GM21360 (cell line): Measurements from ENCODE around the gene ERP44.
"Not testable (repeated sequence)": the region's sequence is repeated elsewhere in the genome, so short reads cannot be mapped to it uniquely, and the experiment has no call there.

ENCODE experiments used
- ATAC-seq: cut with Tn5 transposase; IDR thresholded peaks from one replicate; pipeline ENCODE4 v1.9.1; 2021; ENCODE audit warnings: mild to moderate bottlenecking, moderate library complexity; ENCODE audit not compliant: unreplicated experiment

Gene ERP44

DNA sequence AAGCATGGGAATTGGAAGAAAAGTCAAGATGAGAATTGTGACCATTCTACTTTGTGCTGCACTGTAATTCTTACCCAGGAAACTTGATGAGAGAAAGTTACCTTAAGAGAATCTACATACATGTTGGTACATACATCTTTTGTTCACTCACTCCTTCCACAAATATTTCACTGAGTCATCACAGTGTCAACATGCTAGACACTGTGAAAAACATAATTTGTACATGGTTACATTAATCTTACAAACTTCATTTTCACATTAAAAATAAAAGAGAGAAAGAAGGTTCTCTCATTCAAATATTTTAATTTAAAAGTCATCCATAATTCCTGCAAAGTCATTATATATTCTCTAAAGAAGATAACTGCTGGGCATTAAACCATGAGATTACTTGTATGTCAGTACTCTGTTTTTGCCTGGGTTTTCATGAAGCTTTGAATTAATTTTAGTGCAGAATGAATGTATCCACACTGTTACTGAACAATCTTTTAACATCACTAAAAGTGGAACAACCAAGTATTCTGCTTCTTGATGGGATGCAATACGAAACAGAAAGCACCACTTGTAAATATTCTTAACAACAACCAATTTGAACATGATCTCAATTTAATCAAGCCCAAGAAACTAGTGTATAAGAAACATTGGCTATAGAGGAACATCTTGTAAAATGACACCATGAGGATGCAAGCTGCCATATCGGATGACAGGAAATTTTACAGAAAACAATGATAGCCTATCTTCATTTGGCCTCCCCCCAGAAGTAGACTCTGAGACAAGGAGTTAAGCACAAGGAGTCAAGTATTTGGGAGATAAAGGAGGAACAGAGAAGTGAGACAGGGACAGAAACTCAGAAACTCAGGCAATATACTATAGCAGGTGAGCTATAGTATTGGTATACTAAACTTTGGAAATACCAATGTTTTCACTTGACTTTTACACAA lies 28.4 kb downstream of the ERP44 start:
- ATAC-seq: no peak

GRCh38 chr9:100069068-100069467 lies 29.7 kb downstream of the ERP44 start:
- not testable (repeated sequence) for ATAC-seq

- ATAC-seq: not testable (repeated sequence)
Measured at GRCh38 chr9:100067990-100068389, 30.8 kb downstream of the ERP44 start.

DNA sequence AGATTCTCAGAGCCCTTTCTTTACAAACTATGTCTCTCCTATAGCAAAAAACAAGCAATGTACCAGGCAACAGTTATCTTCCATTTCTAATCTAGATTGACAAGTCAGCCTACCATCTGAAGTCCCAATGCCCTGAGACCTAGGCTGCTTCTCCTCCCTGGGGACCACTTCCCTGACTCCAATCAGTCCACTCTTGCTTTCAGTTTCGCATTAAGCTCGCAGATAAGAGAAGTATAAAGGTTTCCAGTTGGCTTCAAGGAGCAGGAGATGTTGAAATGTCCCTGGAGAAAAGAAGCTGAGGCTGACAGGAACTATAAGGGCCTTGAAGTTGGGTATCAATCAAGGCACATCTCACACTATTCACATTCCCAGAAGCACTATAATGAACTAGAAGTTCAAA lies 32.3 kb downstream of the ERP44 start:
- ATAC-seq: peak; percentile 70

GRCh38 chr9:100064872-100065581 lies 33.8 kb downstream of the ERP44 start:
- no peak for ATAC-seq

GRCh38 chr9:100063185-100063584 lies 35.6 kb downstream of the ERP44 start:
- ATAC-seq: no peak

- not testable (repeated sequence) for ATAC-seq
Measured at GRCh38 chr9:100062683-100063082, 36.1 kb downstream of the ERP44 start.

GRCh38 chr9:100058699-100059579 lies 39.9 kb downstream of the ERP44 start:
- ATAC-seq: peak; percentile 77

GRCh38 chr9:100057624-100058023 lies 41.2 kb downstream of the ERP44 start:
- no peak for ATAC-seq

- no peak for ATAC-seq
Measured at GRCh38 chr9:100056561-100056960, 42.2 kb downstream of the ERP44 start.

DNA sequence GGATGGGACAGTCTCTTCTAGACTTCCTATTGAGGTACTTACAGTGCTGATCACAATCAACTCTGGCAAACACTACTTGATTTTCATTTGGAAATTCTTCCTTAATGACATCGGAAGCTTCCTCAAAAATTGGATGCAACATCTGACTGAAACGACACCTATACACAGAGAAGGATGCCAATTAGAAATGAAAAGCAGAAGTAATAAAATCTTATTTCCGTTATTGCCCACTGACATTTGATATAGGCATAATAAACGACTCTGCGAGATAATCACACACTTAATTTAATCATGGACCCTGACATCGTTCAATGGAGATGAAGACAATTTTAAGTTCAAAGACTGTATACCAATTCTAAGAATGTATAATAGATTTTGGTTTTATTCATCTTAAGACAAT lies 46.4 kb downstream of the ERP44 start:
- no peak for ATAC-seq

- no peak for ATAC-seq
Measured at GRCh38 chr9:100049551-100049950, 49.2 kb downstream of the ERP44 start.

DNA sequence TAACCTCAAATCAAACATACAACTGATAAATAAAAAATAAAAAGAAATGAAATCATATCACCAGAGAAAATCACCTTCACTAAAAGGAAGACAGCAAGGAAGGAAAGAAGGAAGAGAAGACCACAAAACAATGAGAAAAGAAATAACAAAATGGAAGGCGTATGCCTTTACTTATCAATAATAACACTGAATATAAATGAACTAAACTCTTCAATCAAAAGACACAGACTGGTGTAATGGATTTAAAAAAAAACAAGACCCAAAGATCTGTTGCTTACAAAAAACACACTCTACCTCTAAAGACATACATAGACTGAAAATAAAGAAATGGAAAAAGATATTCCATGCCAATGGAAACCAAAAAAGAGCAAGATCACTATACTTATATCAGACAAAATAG lies 60.3 kb downstream of the ERP44 start:
- ATAC-seq: no peak

DNA sequence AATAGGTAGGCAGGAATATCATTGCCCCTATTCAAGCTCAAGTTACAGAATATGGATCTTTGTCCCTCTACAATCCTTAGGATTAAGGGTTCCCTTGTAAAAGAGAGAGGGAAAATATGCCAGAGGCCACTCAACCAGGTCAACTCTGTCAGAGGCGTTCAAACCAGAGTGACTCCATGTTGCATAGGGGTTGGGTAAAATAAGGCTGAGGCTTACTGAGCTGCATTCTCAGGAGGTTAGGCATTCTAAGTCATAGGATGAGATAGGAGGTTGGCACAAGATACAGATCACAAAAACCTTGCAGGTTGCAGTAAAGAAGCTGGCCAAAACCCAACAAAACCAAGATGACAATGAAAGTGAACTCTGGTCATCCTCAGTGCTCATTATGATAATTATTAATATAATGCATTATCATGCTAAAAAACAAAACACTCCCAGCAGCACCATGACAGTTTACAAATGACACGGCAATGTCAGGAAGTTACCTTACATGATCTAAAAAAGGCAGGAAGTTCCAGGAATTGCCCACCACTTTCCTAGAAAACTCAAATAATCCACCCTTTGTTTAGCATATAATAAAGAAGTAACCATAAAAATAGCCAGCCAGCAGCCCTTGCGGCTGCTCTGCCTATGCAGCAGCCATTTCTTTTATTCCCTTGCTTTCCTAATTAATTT lies 64.8 kb downstream of the ERP44 start:
- no peak for ATAC-seq

GRCh38 chr9:100030548-100030947 lies 68.3 kb downstream of the ERP44 start:
- ATAC-seq: peak; percentile 40

- no peak for ATAC-seq
Measured at GRCh38 chr9:100029251-100029650, 69.5 kb downstream of the ERP44 start.

GRCh38 chr9:100028201-100028784 lies 70.5 kb downstream of the ERP44 start:
- peak; percentile 74 for ATAC-seq

GRCh38 chr9:100027543-100027942 lies 71.3 kb downstream of the ERP44 start:
- ATAC-seq: no peak

DNA sequence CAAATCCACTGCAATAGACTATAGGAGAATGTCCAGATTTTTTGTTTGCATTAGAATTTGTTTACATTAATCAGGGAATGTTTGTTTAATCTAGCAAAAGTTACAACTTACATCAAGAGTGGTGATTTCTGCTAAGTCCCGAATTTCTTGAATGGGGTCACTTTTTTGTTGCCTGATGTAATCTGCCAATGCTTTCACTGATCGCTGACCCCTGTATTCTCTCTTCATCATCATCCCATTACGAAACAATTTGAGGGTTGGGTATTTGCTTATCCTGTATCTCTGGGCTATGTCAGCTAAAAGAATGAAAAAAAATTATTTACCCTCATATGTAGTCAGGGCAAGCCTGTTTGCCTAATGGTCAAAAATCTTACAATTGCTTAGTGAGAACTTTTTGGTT lies 76.9 kb downstream of the ERP44 start:
- ATAC-seq: no peak

DNA sequence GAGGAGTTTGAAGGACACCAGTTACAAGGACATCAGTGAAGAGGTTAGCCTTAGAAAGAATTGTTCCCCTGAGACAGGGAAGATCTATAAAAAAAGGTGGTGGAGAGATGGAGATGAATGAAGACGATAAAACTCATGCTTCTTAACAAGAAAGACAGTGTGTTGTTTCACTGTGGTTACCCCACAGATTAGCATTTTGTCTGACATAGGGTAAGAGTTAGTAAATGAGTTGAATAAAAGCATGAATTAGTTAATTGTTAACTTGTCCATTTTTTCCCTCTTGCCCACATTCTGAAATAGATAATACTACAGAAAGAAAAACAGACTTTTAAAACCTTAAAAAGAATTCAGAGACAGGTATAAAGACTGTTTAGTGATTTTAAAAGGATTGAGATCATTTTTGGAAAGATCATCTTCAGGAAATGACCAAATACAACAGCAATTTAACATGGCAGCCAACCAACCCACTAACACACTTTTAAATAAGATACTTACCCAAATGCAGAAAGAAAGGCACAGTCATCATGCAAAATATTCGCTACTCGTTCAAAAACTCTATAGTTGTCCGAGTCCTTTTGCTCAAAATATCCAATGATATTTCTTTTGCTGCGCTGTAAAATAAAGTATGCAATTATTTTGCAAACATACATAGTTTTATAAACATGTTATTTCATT lies 78.5 kb downstream of the ERP44 start:
- ATAC-seq: no peak
